ENCODE results near the gene PIM2. TPM values are rescaled to one million over a fixed set of nuclear protein-coding genes. Genes with fewer than 3 reads are reported as not detected.

The PIM2 gene
- polyA plus RNA-seq, 1 of the 3 experiments (the other 2 are of a cell fraction) = 12.3 TPM

- 62% methylated on average over 6 of the region's 6 CpGs for WGBS (ENCODE audit: low lambda C conversion rate)
- no peak for TF ChIP-seq YY1 (IDR thresholded peaks at IDR 0.05; ENCODE audit: low read depth)
- TF ChIP-seq FOXJ3 (CRISPR knock-in tag; IDR thresholded peaks at IDR 0.05) = no peak
- no peak for TF ChIP-seq EP300 (IDR thresholded peaks at IDR 0.05; ENCODE audit: borderline replicate concordance in 1 of 2, low read depth in 1 of 2, low read length in 1 of 2)
- no peak for TF ChIP-seq RAD21 (IDR thresholded peaks at IDR 0.05; ENCODE audit: low read length)
- no peak for TF ChIP-seq SIN3A (IDR thresholded peaks at IDR 0.05; ENCODE audit: borderline replicate concordance, low read depth, low read length)
- TF ChIP-seq TAF1 (IDR thresholded peaks at IDR 0.05; ENCODE audit: borderline replicate concordance, low read depth, low read length) = no peak
- TF ChIP-seq MEF2A (IDR thresholded peaks at IDR 0.05; ENCODE audit: borderline replicate concordance, low read depth) = no peak
- no peak for TF ChIP-seq FOSL2 (IDR thresholded peaks at IDR 0.05; ENCODE audit: borderline replicate concordance, low read depth)
- TF ChIP-seq JUND (IDR thresholded peaks at IDR 0.05) = no peak
- TF ChIP-seq NRF1 (IDR thresholded peaks at IDR 0.05; ENCODE audit: low read depth, low read length) = no peak
- TF ChIP-seq NFIC (IDR thresholded peaks at IDR 0.05; ENCODE audit: borderline replicate concordance) = no peak
- TF ChIP-seq ZBTB33 (IDR thresholded peaks at IDR 0.05; ENCODE audit: borderline replicate concordance, low read depth) = no peak
- TF ChIP-seq USF2 (IDR thresholded peaks at IDR 0.05; ENCODE audit: borderline replicate concordance, low read depth, low read length) = no peak
- no peak for TF ChIP-seq CHD2 (IDR thresholded peaks at IDR 0.05; ENCODE audit: low read length, partially characterized antibody)
- Histone ChIP-seq H3K4me3 (ENCODE audit: low read depth in 2 of 2, low read length in 1 of 2) (no peak overlapping the region), H3K9me3 (no peaks in the 10 kb centered on the region), H3K4me1 (ENCODE audit: control insufficient read depth in 1 of 2, insufficient read depth in 2 of 2, low read depth in 1 of 2, low read length in 1 of 2) (peaks cover 0 to 12% of the 10 kb centered on the region in 2 experiments; a peak in 1 of 4 replicates), H4K20me1 (ENCODE audit: insufficient read depth) (peaks cover 4% of the 10 kb centered on the region; the same call in 1 of the 2 replicates), H3K27ac (ENCODE audit: low read depth in 2 of 2, low read length in 1 of 2) (no peak overlapping the region), H3F3A (replicated peaks; ENCODE audit: insufficient read depth) (peaks cover 3% of the 10 kb centered on the region), H3K9me2 (no peaks in the 10 kb centered on the region), H2AFZ (ENCODE audit: low read depth) (no peak overlapping the region), H3K79me2 (ENCODE audit: insufficient read depth) (peaks cover 25% of the 10 kb centered on the region), H3K27me3 (ENCODE audit: insufficient read depth) (peaks cover 6% of the 10 kb centered on the region; the same call in 1 of the 2 replicates), H3K4me2 (no peak overlapping the region), H3K36me3 (replicated peaks in 1 of 2; ENCODE audit: control insufficient read depth in 1 of 2, insufficient read depth in 2 of 2, low read length in 1 of 2) (peaks cover 0 to 2% of the 10 kb centered on the region in 2 experiments), H3K9ac (no peak overlapping the region)
- ChIA-PET POLR2A (no interaction called here), CTCF (no interaction called here)
- DNase-seq = no peak
Measured at GRCh38 chrX:48894891-48895290, 23.9 kb downstream of the PIM2 start.

- H3K4me1 ChIP-seq (ENCODE audit: control insufficient read depth in 1 of 2, insufficient read depth in 2 of 2, low read depth in 1 of 2, low read length in 1 of 2) = peaks cover 0 to 12% of the 10 kb centered on the region in 2 experiments; a peak in 1 of 4 replicates
- no peak overlapping the region for H3K27ac ChIP-seq (ENCODE audit: low read depth in 2 of 2, low read length in 1 of 2)
- H3K9me3 ChIP-seq = no peaks in the 10 kb centered on the region
- H3K4me3 ChIP-seq (ENCODE audit: low read depth in 2 of 2, low read length in 1 of 2) = no peak overlapping the region
- H3K9ac ChIP-seq = no peak overlapping the region
- DNase-seq = no peak
- H3K36me3 ChIP-seq (replicated peaks in 1 of 2; ENCODE audit: control insufficient read depth in 1 of 2, insufficient read depth in 2 of 2, low read length in 1 of 2) = peaks cover 0 to 2% of the 10 kb centered on the region in 2 experiments
- H2AFZ ChIP-seq (ENCODE audit: low read depth) = no peak overlapping the region
- WGBS (ENCODE audit: low lambda C conversion rate) = 56% methylated on average over 10 of the region's 16 CpGs
- H4K20me1 ChIP-seq (ENCODE audit: insufficient read depth) = peaks cover 4% of the 10 kb centered on the region; the same call in 1 of the 2 replicates
- POLR2A ChIA-PET = no interaction called here
- CTCF ChIA-PET = no interaction called here
- no peaks in the 10 kb centered on the region for H3K9me2 ChIP-seq
- peaks cover 15% of the 10 kb centered on the region; the same call in 1 of the 2 replicates for H3K27me3 ChIP-seq (ENCODE audit: insufficient read depth)
- H3F3A ChIP-seq (replicated peaks; ENCODE audit: insufficient read depth) = peaks cover 3% of the 10 kb centered on the region
- peaks cover 14% of the 10 kb centered on the region for H3K79me2 ChIP-seq (ENCODE audit: insufficient read depth)
- H3K4me2 ChIP-seq = no peak overlapping the region
- no peak for TF ChIP-seq RXRA (IDR thresholded peaks at IDR 0.05; ENCODE audit: borderline replicate concordance, low read depth)
- no peak for TF ChIP-seq GABPA (IDR thresholded peaks at IDR 0.05; ENCODE audit: low read depth)
- no peak for TF ChIP-seq REST (IDR thresholded peaks at IDR 0.05; ENCODE audit: low read depth, low read length)
- no peak for TF ChIP-seq ELF1 (IDR thresholded peaks at IDR 0.05)
- no peak for TF ChIP-seq TAF1 (IDR thresholded peaks at IDR 0.05; ENCODE audit: borderline replicate concordance, low read depth, low read length)
- TF ChIP-seq MAX (IDR thresholded peaks at IDR 0.05; ENCODE audit: low read depth) = no peak
- no peak for TF ChIP-seq USF2 (IDR thresholded peaks at IDR 0.05; ENCODE audit: borderline replicate concordance, low read depth, low read length)
- TF ChIP-seq MEF2A (IDR thresholded peaks at IDR 0.05; ENCODE audit: borderline replicate concordance, low read depth) = no peak
Measured at GRCh38 chrX:48893556-48894348, 25.1 kb downstream of the PIM2 start.
